ENCODE measurements around the gene CERS2. TPM values are rescaled to one million over a fixed set of nuclear protein-coding genes. Genes with fewer than 3 reads are reported as not detected.

The CERS2 gene
- polyA plus RNA-seq, 1 of the 3 experiments (the other 2 are of a cell fraction): 150 TPM

- Histone ChIP-seq H4K20me1 (ENCODE audit: insufficient read depth) (no peaks in the 10 kb centered on the region), H3K4me2 (no peak overlapping the region), H3K4me1 (ENCODE audit: control insufficient read depth in 1 of 2, insufficient read depth in 2 of 2, low read depth in 1 of 2, low read length in 1 of 2) (no peaks in the 10 kb centered on the region), H3K36me3 (replicated peaks in 1 of 2; ENCODE audit: control insufficient read depth in 1 of 2, insufficient read depth in 2 of 2, low read length in 1 of 2) (peaks cover 55 to 61% of the 10 kb centered on the region in 2 experiments), H3K9me3 (no peaks in the 10 kb centered on the region), H3F3A (replicated peaks; ENCODE audit: insufficient read depth) (peaks cover 4% of the 10 kb centered on the region), H3K27ac (ENCODE audit: low read depth in 2 of 2, low read length in 1 of 2) (no peak overlapping the region), H3K27me3 (ENCODE audit: insufficient read depth) (no peaks in the 10 kb centered on the region), H3K79me2 (ENCODE audit: insufficient read depth) (no peaks in the 10 kb centered on the region), H3K9me2 (no peaks in the 10 kb centered on the region), H3K4me3 (ENCODE audit: low read depth in 2 of 2, low read length in 1 of 2) (no peak overlapping the region), H3K9ac (no peak overlapping the region), H2AFZ (ENCODE audit: low read depth) (no peak overlapping the region)
- POLR2A ChIA-PET: no interaction called here
- DNase-seq: no peak
- no peak for TF ChIP-seq JUND (IDR thresholded peaks at IDR 0.05)
- no peak for TF ChIP-seq PBX3 (IDR thresholded peaks at IDR 0.05)
- no peak for TF ChIP-seq SIN3A (IDR thresholded peaks at IDR 0.05; ENCODE audit: borderline replicate concordance, low read depth, low read length)
- CTCF ChIA-PET: interaction anchor here (1.0 to 1.3 kb wide), 2 partner anchors 33 to 41 kb away, joined by 3 to 4 read pairs; no protein-coding TSS in a partner anchor
Measured at GRCh38 chr1:150955280-150955679, 19.4 kb downstream of the CERS2 start.

GRCh38 chr1:150954708-150955107, 19.9 kb downstream of the CERS2 start:
- Histone ChIP-seq H3K9me2 (no peaks in the 10 kb centered on the region), H3K27me3 (ENCODE audit: insufficient read depth) (no peaks in the 10 kb centered on the region), H3K36me3 (replicated peaks in 1 of 2; ENCODE audit: control insufficient read depth in 1 of 2, insufficient read depth in 2 of 2, low read length in 1 of 2) (peaks cover 58 to 59% of the 10 kb centered on the region in 2 experiments), H2AFZ (ENCODE audit: low read depth) (no peak overlapping the region), H3K4me1 (ENCODE audit: control insufficient read depth in 1 of 2, insufficient read depth in 2 of 2, low read depth in 1 of 2, low read length in 1 of 2) (no peaks in the 10 kb centered on the region), H3F3A (replicated peaks; ENCODE audit: insufficient read depth) (peaks cover 4% of the 10 kb centered on the region), H3K27ac (ENCODE audit: low read depth in 2 of 2, low read length in 1 of 2) (no peak overlapping the region), H3K9me3 (no peaks in the 10 kb centered on the region), H3K79me2 (ENCODE audit: insufficient read depth) (no peaks in the 10 kb centered on the region), H3K4me2 (no peak overlapping the region), H3K9ac (no peak overlapping the region), H3K4me3 (ENCODE audit: low read depth in 2 of 2, low read length in 1 of 2) (no peak overlapping the region), H4K20me1 (ENCODE audit: insufficient read depth) (no peaks in the 10 kb centered on the region)
- WGBS (ENCODE audit: low lambda C conversion rate): 91% methylated on average over 3 of the region's 3 CpGs
- POLR2A ChIA-PET: no interaction called here
- TF ChIP-seq POLR2AphosphoS5 (IDR thresholded peaks at IDR 0.05; ENCODE audit: low read depth, low read length): no peak
- TF ChIP-seq USF2 (IDR thresholded peaks at IDR 0.05; ENCODE audit: borderline replicate concordance, low read depth, low read length): no peak
- CTCF ChIA-PET: no interaction called here
- no peak for DNase-seq

- Histone ChIP-seq H3K9ac (no peak overlapping the region), H3K36me3 (replicated peaks in 1 of 2; ENCODE audit: control insufficient read depth in 1 of 2, insufficient read depth in 2 of 2, low read length in 1 of 2) (peaks cover 61 to 72% of the 10 kb centered on the region in 2 experiments), H3K27ac (ENCODE audit: low read depth in 2 of 2, low read length in 1 of 2) (no peak overlapping the region), H3K4me2 (no peak overlapping the region), H2AFZ (ENCODE audit: low read depth) (no peak overlapping the region), H3K4me1 (ENCODE audit: control insufficient read depth in 1 of 2, insufficient read depth in 2 of 2, low read depth in 1 of 2, low read length in 1 of 2) (no peaks in the 10 kb centered on the region), H3F3A (replicated peaks; ENCODE audit: insufficient read depth) (no peaks in the 10 kb centered on the region), H3K4me3 (ENCODE audit: low read depth in 2 of 2, low read length in 1 of 2) (no peak overlapping the region), H3K9me3 (no peaks in the 10 kb centered on the region), H3K79me2 (ENCODE audit: insufficient read depth) (no peaks in the 10 kb centered on the region), H3K27me3 (ENCODE audit: insufficient read depth) (no peaks in the 10 kb centered on the region), H3K9me2 (no peaks in the 10 kb centered on the region), H4K20me1 (ENCODE audit: insufficient read depth) (no peaks in the 10 kb centered on the region)
- ChIA-PET CTCF (interaction anchor here (1.7 kb wide), 1 partner anchor 22 kb away, joined by 6 read pairs; no protein-coding TSS in a partner anchor), POLR2A (no interaction called here)
- 84% methylated on average over 5 of the region's 5 CpGs for WGBS (ENCODE audit: low lambda C conversion rate)
- no peak for TF ChIP-seq EZH2phosphoT487 (IDR thresholded peaks at IDR 0.05; ENCODE audit: borderline replicate concordance, low read depth)
- no peak for TF ChIP-seq RCOR1 (IDR thresholded peaks at IDR 0.05; ENCODE audit: low read length)
- no peak for TF ChIP-seq CTCF (IDR thresholded peaks at IDR 0.05)
- TF ChIP-seq MAX (IDR thresholded peaks at IDR 0.05; ENCODE audit: low read depth): no peak
- no peak for TF ChIP-seq EP300 (IDR thresholded peaks at IDR 0.05; ENCODE audit: borderline replicate concordance in 1 of 2, low read depth in 1 of 2, low read length in 1 of 2)
- no peak for TF ChIP-seq GABPA (IDR thresholded peaks at IDR 0.05; ENCODE audit: low read depth)
- TF ChIP-seq USF2 (IDR thresholded peaks at IDR 0.05; ENCODE audit: borderline replicate concordance, low read depth, low read length): no peak
- TF ChIP-seq PBX3 (IDR thresholded peaks at IDR 0.05): no peak
- TF ChIP-seq USF1 (IDR thresholded peaks at IDR 0.05; ENCODE audit: borderline replicate concordance, low read depth): no peak
- no peak for TF ChIP-seq NRF1 (IDR thresholded peaks at IDR 0.05; ENCODE audit: low read depth, low read length)
- TF ChIP-seq FOXM1 (IDR thresholded peaks at IDR 0.05; ENCODE audit: low read depth): no peak
- DNase-seq: no peak
Measured at GRCh38 chr1:150944856-150945255, 29.8 kb downstream of the CERS2 start.
